Peyer's patch (tissue), 4 donors: ENCODE results near the gene PDK3.

Source experiments
- CTCF ChIP-seq, 6 experiments: fragments of 450-650 bp in 4 of 6; fragments of 200-600 bp in 2 of 6; sonication (generic) in 1 of 6; IDR thresholded peaks; one replicate each; pipeline ENCODE4 v1.5.1; 2017 to 2019; ENCODE audit warnings: antibody characterized with exemption in 6 of 6, mild to moderate bottlenecking in 3 of 6, moderate library complexity in 1 of 6
- POLR2A ChIP-seq, 2 donors: fragments of 450-650 bp; IDR thresholded peaks; one replicate each; pipeline ENCODE4 v1.5.1; 2017; ENCODE audit warnings: antibody characterized with exemption in 2 of 2, mild to moderate bottlenecking in 2 of 2, moderate library complexity in 2 of 2

GRCh38 chrX:24428516-24428915, 36.6 kb upstream of the PDK3 start:
- TF ChIP-seq CTCF (IDR thresholded peaks at IDR 0.05) (no peak), POLR2A (IDR thresholded peaks at IDR 0.05) (no peak)
